ENCODE data around the gene ARF3.

- TF ChIP-seq POLR2AphosphoS5 (IDR thresholded peaks at IDR 0.05; ENCODE audit: borderline replicate concordance, low read depth, low read length) (no peak), EZH2 (IDR thresholded peaks at IDR 0.05) (no peak), FOXP2 (optimal IDR thresholded peaks at IDR 0.05; ENCODE audit: control extremely low read depth, extremely low read length, insufficient read depth) (no peak)
These were observed 3.2 kb downstream of the ARF3 start for GRCh38 chr12:48954061-48954460.

All from SK-N-MC (cell line).